Brain microvascular endothelial cell (primary cell): ENCODE measurements around the gene MRPL28.
"Not testable (repeated sequence)": the region's sequence is repeated elsewhere in the genome, so short reads cannot be mapped to it uniquely, and the experiment has no call there.

ENCODE experiments used
- DNase-seq: peaks from one replicate; pipeline ENCODE4 v3.0.0-alpha.2; 2020
- H3K27ac ChIP-seq: fragments of 250-450 bp; sonication (Bioruptor Pico); 2 replicates; pipeline ENCODE4 v1.5.1; 2020; ENCODE audit warnings: mild to moderate bottlenecking, moderate library complexity
- H3K27me3 ChIP-seq: fragments of 250-450 bp; sonication (Bioruptor Pico); replicated peaks from 2 replicates; pipeline ENCODE4 v1.5.1; 2020; ENCODE audit warnings: mild to moderate bottlenecking
- H3K36me3 ChIP-seq: fragments of 250-450 bp; sonication (Bioruptor Pico); replicated peaks from 2 replicates; pipeline ENCODE4 v1.5.1; 2020; ENCODE audit warnings: mild to moderate bottlenecking
- H3K4me3 ChIP-seq: 2 replicates; pipeline ENCODE4 v1.5.1; 2011; ENCODE audit warnings: low read depth, mild to moderate bottlenecking, control low read depth, low read length, moderate library complexity
- CTCF ChIP-seq: IDR thresholded peaks from 2 replicates; pipeline ENCODE4 v1.5.1; 2011; ENCODE audit warnings: low read depth, mild to moderate bottlenecking, moderate library complexity, low read length, control low read depth, inconsistent platforms; ENCODE audit errors: missing control alignments
- in situ Hi-C: cut with HindIII; loops from 2 replicates; pipeline ENCODE4 v1.10.0; 2017; ENCODE audit warnings: low sequenced_read_pairs, low pct_ligation_motif_present

MRPL28 gene

GRCh38 chr16:337437-337836 lies 32.9 kb downstream of the MRPL28 start:
- Histone ChIP-seq H3K27me3 (no peaks in the 10 kb centered on the region), H3K27ac (no peak overlapping the region), H3K4me3 (no peak overlapping the region), H3K36me3 (no peaks in the 10 kb centered on the region)
- in situ Hi-C loops, result no loop called here
- DNase-seq, result no peak
- no peak for TF ChIP-seq CTCF

- Histone ChIP-seq H3K27me3 (no peaks in the 10 kb centered on the region), H3K36me3 (no peaks in the 10 kb centered on the region), H3K27ac (no peak overlapping the region), H3K4me3 (no peak overlapping the region)
- TF ChIP-seq CTCF, result no peak
- DNase-seq, result no peak
- in situ Hi-C loops, result no loop called here
These were observed 34.1 kb downstream of the MRPL28 start for GRCh38 chr16:336269-336668.

- H3K27ac ChIP-seq, result not testable (repeated sequence)
These were observed 35.3 kb downstream of the MRPL28 start for GRCh38 chr16:334861-335632.

GRCh38 chr16:334164-334832 lies 36.0 kb downstream of the MRPL28 start:
- H3K4me3 ChIP-seq, in situ Hi-C loops, H3K27ac ChIP-seq, DNase-seq, H3K36me3 ChIP-seq, H3K27me3 ChIP-seq: not testable (repeated sequence)

More at GRCh38 chr16:334861-335632, 35.3 kb downstream of the MRPL28 start:
- H3K36me3 ChIP-seq, H3K27me3 ChIP-seq, H3K4me3 ChIP-seq, DNase-seq, in situ Hi-C loops: not testable (repeated sequence)

GRCh38 chr16:333406-334094 lies 36.8 kb downstream of the MRPL28 start:
- Histone ChIP-seq H3K36me3 (no peaks in the 10 kb centered on the region), H3K27me3 (no peaks in the 10 kb centered on the region), H3K27ac (no peak overlapping the region), H3K4me3 (no peak overlapping the region)
- in situ Hi-C loops, result no loop called here
- no peak for TF ChIP-seq CTCF
- DNase-seq, result no peak

- peak; percentile 44 for DNase-seq
- H3K27ac ChIP-seq, H3K27me3 ChIP-seq, H3K4me3 ChIP-seq, in situ Hi-C loops, H3K36me3 ChIP-seq: not testable (repeated sequence)
These were observed 39.0 kb downstream of the MRPL28 start for GRCh38 chr16:331181-331814.

GRCh38 chr16:330741-331140 lies 39.6 kb downstream of the MRPL28 start:
- in situ Hi-C loops, result no loop called here
- no peak for TF ChIP-seq CTCF
- Histone ChIP-seq H3K27me3 (no peaks in the 10 kb centered on the region), H3K27ac (no peak overlapping the region), H3K4me3 (no peak overlapping the region), H3K36me3 (no peaks in the 10 kb centered on the region)
- DNase-seq, result no peak
